LoVo (cell line): ENCODE measurements around the gene LRRC28.
A peak's percentile ranks its signal among the peaks of the same experiment; 100 is the strongest.

Experiments used
- DNase-seq: peaks from one replicate; pipeline ENCODE4 v3.0.0-alpha.2; 2016; ENCODE audit warnings: low spot score

The LRRC28 gene

GRCh38 chr15:99249270-99249841, 1.9 kb upstream of the LRRC28 start, which contains the start of gene TTC23:
TSS of gene TTC23 (minus strand) at chr15:99249581. CDS start at chr15:99228712, 20,869 bp downstream.
- DNase-seq: peak; percentile 87

GRCh38 chr15:99250001-99250400, 1.3 kb upstream of the LRRC28 start:
- no peak for DNase-seq

GRCh38 chr15:99250494-99250856, 806 bp upstream of the LRRC28 start:
- no peak for DNase-seq

GRCh38 chr15:99252326-99252725, 1.0 kb downstream of the LRRC28 start:
- no peak for DNase-seq

- peak; percentile 32 for DNase-seq
Observed at GRCh38 chr15:99253381-99254090, 2.3 kb downstream of the LRRC28 start.

GRCh38 chr15:99257107-99257750, 5.9 kb downstream of the LRRC28 start:
- DNase-seq: no peak

- no peak for DNase-seq
Observed at GRCh38 chr15:99264125-99264524, 12.8 kb downstream of the LRRC28 start.

- DNase-seq: no peak
Observed at GRCh38 chr15:99265541-99266070, 14.3 kb downstream of the LRRC28 start.

- no peak for DNase-seq
Observed at GRCh38 chr15:99267957-99268356, 16.7 kb downstream of the LRRC28 start.

- DNase-seq: no peak
Observed at GRCh38 chr15:99268431-99268830, 17.1 kb downstream of the LRRC28 start.

- DNase-seq: no peak
Observed at GRCh38 chr15:99273801-99274200, 22.5 kb downstream of the LRRC28 start.

- no peak for DNase-seq
Observed at GRCh38 chr15:99275061-99275460, 23.8 kb downstream of the LRRC28 start.

GRCh38 chr15:99275525-99276128, 24.3 kb downstream of the LRRC28 start:
- no peak for DNase-seq

- no peak for DNase-seq
Observed at GRCh38 chr15:99279290-99279689, 28.0 kb downstream of the LRRC28 start.

- no peak for DNase-seq
Observed at GRCh38 chr15:99279827-99280226, 28.5 kb downstream of the LRRC28 start.

GRCh38 chr15:99282121-99282520, 30.8 kb downstream of the LRRC28 start:
- no peak for DNase-seq

GRCh38 chr15:99282586-99282985, 31.3 kb downstream of the LRRC28 start:
- no peak for DNase-seq

- DNase-seq: no peak
Observed at GRCh38 chr15:99283717-99284116, 32.4 kb downstream of the LRRC28 start.

- DNase-seq: no peak
Observed at GRCh38 chr15:99291643-99292042, 40.4 kb downstream of the LRRC28 start.

GRCh38 chr15:99295840-99296239, 44.6 kb downstream of the LRRC28 start:
- no peak for DNase-seq

- DNase-seq: no peak
Observed at GRCh38 chr15:99296386-99296785, 45.1 kb downstream of the LRRC28 start.

- no peak for DNase-seq
Observed at GRCh38 chr15:99303907-99304306, 52.6 kb downstream of the LRRC28 start.
